Parathyroid adenoma (tissue), 2 donors: ENCODE measurements around the gene ZBTB7B.

Experiments
- H2AFZ ChIP-seq: fragments of 300-600 bp; sonication (generic); one replicate; pipeline ENCODE4 v1.7.0; 2017; ENCODE audit warnings: antibody characterized with exemption, mild to moderate bottlenecking
- H3K27ac ChIP-seq: fragments of 300-600 bp; sonication (generic); one replicate; pipeline ENCODE4 v1.7.0; 2017
- H3K27me3 ChIP-seq: fragments of 300-600 bp; sonication (generic); one replicate; pipeline ENCODE4 v1.7.0; 2017; ENCODE audit warnings: low read length; ENCODE audit not compliant: control insufficient read depth, insufficient read depth
- H3K36me3 ChIP-seq: fragments of 300-600 bp; sonication (generic); one replicate; pipeline ENCODE4 v1.7.0; 2017; ENCODE audit warnings: low read length; ENCODE audit not compliant: control insufficient read depth, insufficient read depth
- H3K4me1 ChIP-seq: fragments of 300-600 bp; sonication (generic); one replicate; pipeline ENCODE4 v1.7.0; 2017; ENCODE audit warnings: control low read depth
- H3K4me2 ChIP-seq: fragments of 300-600 bp; sonication (generic); one replicate; pipeline ENCODE4 v1.7.0; 2017; ENCODE audit warnings: low read length
- H3K4me3 ChIP-seq: fragments of 300-600 bp; sonication (generic); one replicate; pipeline ENCODE4 v1.7.0; 2017; ENCODE audit warnings: low read depth, low read length
- H3K79me2 ChIP-seq: fragments of 300-600 bp; sonication (generic); one replicate; pipeline ENCODE4 v1.7.0; 2017; ENCODE audit warnings: control low read depth
- H3K9ac ChIP-seq: fragments of 300-600 bp; sonication (generic); one replicate; pipeline ENCODE4 v1.7.0; 2017; ENCODE audit warnings: mild to moderate bottlenecking
- H3K9me3 ChIP-seq: fragments of 300-600 bp; sonication (generic); one replicate; pipeline ENCODE4 v1.7.0; 2017; ENCODE audit warnings: low read length; ENCODE audit not compliant: control insufficient read depth
- TF ChIP-seq, protein P1 (sequence below): fragments of 300-600 bp; sonication (generic); IDR thresholded peaks from one replicate; pipeline ENCODE4 v1.7.0; 2017; ENCODE audit warnings: antibody characterized with exemption, mild to moderate bottlenecking
- donor health status: primary hyperparathyroidism.

ZBTB7B gene

DNA sequence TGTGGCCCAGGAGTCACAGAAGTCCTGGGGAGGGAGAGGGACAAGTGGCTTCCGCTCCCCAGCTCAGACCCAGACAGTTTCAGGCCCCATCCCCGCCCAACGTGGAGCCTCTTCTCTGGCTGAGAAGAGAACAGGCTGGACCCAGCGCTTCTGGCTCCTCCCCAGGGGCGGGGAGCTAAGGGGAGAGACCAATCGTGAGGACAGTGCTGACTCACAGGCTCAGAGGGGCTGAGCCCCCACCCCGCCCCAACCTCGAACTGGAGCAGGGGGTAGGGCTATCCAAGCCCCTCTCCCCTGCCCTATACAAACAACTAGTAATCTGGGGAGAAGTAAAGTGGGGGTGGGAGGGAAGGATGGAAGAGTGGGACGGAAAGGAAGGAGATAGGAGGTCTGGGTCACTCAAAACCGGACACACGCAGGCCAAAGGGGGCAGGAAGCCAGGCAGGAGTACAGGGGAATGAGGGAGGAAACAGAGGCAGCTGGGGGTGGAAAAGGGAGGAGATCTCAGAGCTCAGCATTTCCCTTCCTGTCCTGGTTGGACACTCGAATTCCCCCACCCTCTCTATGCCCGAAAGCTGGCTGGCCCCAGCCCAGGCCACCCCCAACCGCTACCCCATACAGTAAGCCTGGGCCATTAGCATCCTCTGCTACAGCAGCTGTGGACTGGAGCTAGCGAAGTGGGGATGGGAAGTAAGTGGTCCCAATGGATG lies 31.8 kb upstream of the ZBTB7B start, which contains the start of gene SHC1:
Gene SHC1, minus strand, starts transcription at position 117 of the 710 bp plus-strand sequence. CDS start 221 bp downstream, outside the sequence.
- H3K4me3 ChIP-seq, result peak within 1 kb of the TSS; percentile 45
- no peaks in the 10 kb centered on the region for H3K9me3 ChIP-seq
- peak within 1 kb of the TSS; percentile 64 for H3K4me2 ChIP-seq
- no peaks in the 10 kb centered on the region for H3K27me3 ChIP-seq
- peaks cover 7% of the 10 kb centered on the region for H3K4me1 ChIP-seq
- no peak within 1 kb of the TSS for H2AFZ ChIP-seq
- TF ChIP-seq, protein P1, sequence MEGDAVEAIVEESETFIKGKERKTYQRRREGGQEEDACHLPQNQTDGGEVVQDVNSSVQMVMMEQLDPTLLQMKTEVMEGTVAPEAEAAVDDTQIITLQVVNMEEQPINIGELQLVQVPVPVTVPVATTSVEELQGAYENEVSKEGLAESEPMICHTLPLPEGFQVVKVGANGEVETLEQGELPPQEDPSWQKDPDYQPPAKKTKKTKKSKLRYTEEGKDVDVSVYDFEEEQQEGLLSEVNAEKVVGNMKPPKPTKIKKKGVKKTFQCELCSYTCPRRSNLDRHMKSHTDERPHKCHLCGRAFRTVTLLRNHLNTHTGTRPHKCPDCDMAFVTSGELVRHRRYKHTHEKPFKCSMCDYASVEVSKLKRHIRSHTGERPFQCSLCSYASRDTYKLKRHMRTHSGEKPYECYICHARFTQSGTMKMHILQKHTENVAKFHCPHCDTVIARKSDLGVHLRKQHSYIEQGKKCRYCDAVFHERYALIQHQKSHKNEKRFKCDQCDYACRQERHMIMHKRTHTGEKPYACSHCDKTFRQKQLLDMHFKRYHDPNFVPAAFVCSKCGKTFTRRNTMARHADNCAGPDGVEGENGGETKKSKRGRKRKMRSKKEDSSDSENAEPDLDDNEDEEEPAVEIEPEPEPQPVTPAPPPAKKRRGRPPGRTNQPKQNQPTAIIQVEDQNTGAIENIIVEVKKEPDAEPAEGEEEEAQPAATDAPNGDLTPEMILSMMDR, result no peak
- no peaks in the 10 kb centered on the region for H3K36me3 ChIP-seq
- no peak within 1 kb of the TSS for H3K9ac ChIP-seq
- H3K27ac ChIP-seq, result peak within 1 kb of the TSS; percentile 98
- no peaks in the 10 kb centered on the region for H3K79me2 ChIP-seq

DNA sequence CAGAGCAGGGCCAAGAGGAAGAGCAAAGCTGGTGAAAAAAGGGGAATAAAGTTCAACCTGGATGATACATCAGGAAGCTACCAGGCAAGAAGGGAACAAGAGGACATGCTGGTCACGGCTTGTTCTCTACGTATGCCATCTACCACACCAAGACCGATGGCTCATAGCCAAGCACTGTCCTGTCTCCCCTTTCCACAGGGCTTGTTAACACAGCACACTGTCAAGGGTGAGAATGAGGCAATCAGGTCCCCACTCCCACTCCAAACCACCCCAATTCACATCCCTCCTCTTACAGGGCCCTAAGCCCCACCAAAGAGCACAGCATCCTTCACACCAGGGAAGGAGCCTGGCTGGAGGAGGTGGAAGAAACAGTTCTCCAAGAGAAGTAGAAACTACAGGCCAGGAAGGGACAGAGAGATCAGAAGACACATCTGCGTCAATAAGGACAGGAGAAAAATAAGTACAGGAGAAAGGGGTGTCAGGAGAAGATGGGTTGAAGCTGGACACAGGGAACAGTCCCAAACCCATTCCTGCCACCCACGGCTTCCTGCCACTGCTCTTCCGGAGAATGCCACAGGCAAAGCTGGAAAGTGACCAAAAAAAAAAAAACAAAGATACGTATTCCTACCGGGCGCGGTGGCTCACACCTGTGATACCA lies 31.1 kb upstream of the ZBTB7B start:
- Histone ChIP-seq H2AFZ (no peak overlapping the region), H3K79me2 (no peaks in the 10 kb centered on the region), H3K4me2 (peak overlapping the region; percentile 64), H3K9ac (no peak overlapping the region), H3K36me3 (no peaks in the 10 kb centered on the region), H3K4me1 (peaks cover 7% of the 10 kb centered on the region), H3K4me3 (peak overlapping the region; percentile 45), H3K9me3 (no peaks in the 10 kb centered on the region), H3K27ac (peak overlapping the region; percentile 98), H3K27me3 (no peaks in the 10 kb centered on the region)
- TF ChIP-seq, protein P1, result no peak

DNA sequence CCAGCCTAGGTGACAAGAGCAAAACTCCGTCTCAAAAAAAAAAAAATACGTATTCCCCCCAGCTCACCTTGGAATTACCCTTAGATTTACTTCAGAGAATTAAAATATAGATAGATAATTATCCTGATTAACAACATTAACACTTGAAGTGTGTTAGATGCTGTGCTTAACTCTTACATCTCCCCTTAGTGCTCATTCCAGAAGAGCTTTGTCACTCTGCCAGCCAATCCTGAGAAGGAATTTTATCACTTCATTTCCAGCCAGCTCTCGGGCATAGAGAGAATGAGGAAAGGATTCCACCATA lies 30.4 kb upstream of the ZBTB7B start:
- no peak overlapping the region for H2AFZ ChIP-seq
- H3K9me3 ChIP-seq, result no peaks in the 10 kb centered on the region
- no peak overlapping the region for H3K9ac ChIP-seq
- H3K27me3 ChIP-seq, result no peaks in the 10 kb centered on the region
- H3K36me3 ChIP-seq, result no peaks in the 10 kb centered on the region
- peak overlapping the region; percentile 91 for H3K4me2 ChIP-seq
- H3K4me3 ChIP-seq, result peak overlapping the region; percentile 94
- peaks cover 7% of the 10 kb centered on the region for H3K4me1 ChIP-seq
- H3K79me2 ChIP-seq, result no peaks in the 10 kb centered on the region
- TF ChIP-seq, protein P1, result no peak
- peak overlapping the region; percentile 98 for H3K27ac ChIP-seq

GRCh38 chr1:154972517-154973343 lies 29.9 kb upstream of the ZBTB7B start:
- Histone ChIP-seq H2AFZ (no peak overlapping the region), H3K9ac (no peak overlapping the region), H3K4me2 (peak overlapping the region; percentile 91), H3K27ac (peak overlapping the region; percentile 98), H3K36me3 (no peaks in the 10 kb centered on the region), H3K27me3 (no peaks in the 10 kb centered on the region), H3K79me2 (peaks cover 2% of the 10 kb centered on the region), H3K9me3 (no peaks in the 10 kb centered on the region), H3K4me3 (peak overlapping the region; percentile 94), H3K4me1 (peaks cover 7% of the 10 kb centered on the region)
- TF ChIP-seq, protein P1, result no peak
